Ascending aorta (tissue), 2 donors: ENCODE measurements around the gene RBM17. TPM values are rescaled to one million over a fixed set of nuclear protein-coding genes. Genes with fewer than 3 reads are reported as not detected.

ENCODE experiments used
- DNase-seq, 2 donors: peaks; one replicate each; pipeline ENCODE4 v3.0.0-alpha.2; 2019; ENCODE audit warnings: low spot score in 2 of 2
- H3K27ac ChIP-seq, 2 donors: fragments of 200-600 bp; sonication (generic); one replicate each; pipeline ENCODE4 v1.5.1; 2016 to 2017; ENCODE audit warnings: mild to moderate bottlenecking in 1 of 2
- H3K27me3 ChIP-seq: fragments of 200-600 bp; sonication (generic); one replicate; pipeline ENCODE4 v1.5.1; 2017
- H3K36me3 ChIP-seq, 2 donors: fragments of 200-600 bp; sonication (generic); one replicate each; pipeline ENCODE4 v1.5.1; 2016
- H3K4me1 ChIP-seq, 2 donors: fragments of 200-600 bp; sonication (generic); one replicate each; pipeline ENCODE4 v1.5.1; 2016 to 2017; ENCODE audit warnings: mild to moderate bottlenecking in 1 of 2
- H3K4me3 ChIP-seq, 2 donors: fragments of 200-600 bp; sonication (generic); one replicate each; pipeline ENCODE4 v1.5.1; 2016 to 2017; ENCODE audit warnings: mild to moderate bottlenecking in 1 of 2
- H3K9me3 ChIP-seq, 2 donors: fragments of 200-600 bp; sonication (generic); one replicate each; pipeline ENCODE4 v1.5.1; 2016
- intact Hi-C: fragments of 100-400 bp; cut with DNase I; formaldehyde crosslinking; loops from one replicate; pipeline ENCODE4 v1.15.1; 2023
- total RNA-seq: library from RNA; depleted of rRNA; stranded (reverse); fragments of >200 nt; gene quantifications from one replicate; pipeline ENCODE4 v1.1.0, GENCODE V29; 2016
- TF ChIP-seq, protein P1 (sequence below), 3 experiments: fragments of 200-600 bp in 2 of 3; fragments of 450-650 bp in 1 of 3; sonication (generic) in 2 of 3; IDR thresholded peaks; one replicate each; pipeline ENCODE4 v1.5.1; 2016 to 2019; ENCODE audit warnings: antibody characterized with exemption in 3 of 3, mild to moderate bottlenecking in 1 of 3, moderate library complexity in 1 of 3

The RBM17 gene
- total RNA-seq, 1 donor from 2014 or later: 22.7 TPM

DNA sequence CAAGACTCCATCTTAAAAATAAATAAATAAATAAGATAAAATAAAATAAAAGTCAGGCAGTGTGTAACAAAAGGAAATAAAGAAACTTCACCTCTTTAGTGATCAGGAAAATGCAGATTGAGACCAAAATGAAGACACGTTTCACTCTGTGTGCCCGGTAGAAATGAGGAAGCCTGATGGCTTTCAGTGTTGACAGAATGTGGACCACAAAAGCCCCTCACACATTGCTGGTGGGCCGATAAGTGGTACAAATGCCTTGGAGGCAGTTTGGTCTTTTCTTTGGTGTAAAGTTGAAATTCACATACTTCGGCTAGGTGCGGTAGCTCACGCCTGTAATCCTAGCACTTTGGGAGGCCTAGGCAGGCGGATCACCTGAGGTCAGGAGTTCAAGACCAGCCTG lies 69.4 kb downstream of the RBM17 start:
- Histone ChIP-seq H3K9me3 (no peaks in the 10 kb centered on the region), H3K36me3 (no peaks in the 10 kb centered on the region), H3K4me3 (no peak overlapping the region), H3K27me3 (no peaks in the 10 kb centered on the region), H3K4me1 (peaks cover 3 to 11% of the 10 kb centered on the region in 2 donors), H3K27ac (peak overlapping the region; percentile 85)
- TF ChIP-seq, protein P1, sequence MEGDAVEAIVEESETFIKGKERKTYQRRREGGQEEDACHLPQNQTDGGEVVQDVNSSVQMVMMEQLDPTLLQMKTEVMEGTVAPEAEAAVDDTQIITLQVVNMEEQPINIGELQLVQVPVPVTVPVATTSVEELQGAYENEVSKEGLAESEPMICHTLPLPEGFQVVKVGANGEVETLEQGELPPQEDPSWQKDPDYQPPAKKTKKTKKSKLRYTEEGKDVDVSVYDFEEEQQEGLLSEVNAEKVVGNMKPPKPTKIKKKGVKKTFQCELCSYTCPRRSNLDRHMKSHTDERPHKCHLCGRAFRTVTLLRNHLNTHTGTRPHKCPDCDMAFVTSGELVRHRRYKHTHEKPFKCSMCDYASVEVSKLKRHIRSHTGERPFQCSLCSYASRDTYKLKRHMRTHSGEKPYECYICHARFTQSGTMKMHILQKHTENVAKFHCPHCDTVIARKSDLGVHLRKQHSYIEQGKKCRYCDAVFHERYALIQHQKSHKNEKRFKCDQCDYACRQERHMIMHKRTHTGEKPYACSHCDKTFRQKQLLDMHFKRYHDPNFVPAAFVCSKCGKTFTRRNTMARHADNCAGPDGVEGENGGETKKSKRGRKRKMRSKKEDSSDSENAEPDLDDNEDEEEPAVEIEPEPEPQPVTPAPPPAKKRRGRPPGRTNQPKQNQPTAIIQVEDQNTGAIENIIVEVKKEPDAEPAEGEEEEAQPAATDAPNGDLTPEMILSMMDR (IDR thresholded peaks at IDR 0.05): no peak
- intact Hi-C loops: no loop called here
- DNase-seq: no peak

DNA sequence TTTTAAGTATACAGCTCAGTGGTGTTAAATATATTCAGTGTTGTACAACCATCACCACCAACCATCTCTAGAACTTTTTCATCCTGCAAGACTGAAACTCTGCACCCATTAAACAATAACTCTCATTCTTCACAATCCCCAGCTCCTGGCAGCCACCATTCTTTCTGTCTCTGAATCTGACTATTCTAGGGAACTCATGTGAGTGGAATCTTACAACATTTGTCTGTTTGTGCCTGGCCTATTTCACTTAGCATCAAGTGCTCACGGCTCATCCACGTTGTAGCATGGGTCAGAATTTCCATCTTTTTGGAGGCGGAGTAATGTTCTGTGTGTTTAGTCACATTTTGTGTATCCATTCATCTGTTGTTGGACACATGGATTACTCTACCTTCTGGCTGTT lies 73.1 kb downstream of the RBM17 start:
- Histone ChIP-seq H3K27me3 (no peaks in the 10 kb centered on the region), H3K9me3 (no peaks in the 10 kb centered on the region), H3K4me1 (peaks cover 3 to 22% of the 10 kb centered on the region in 2 donors), H3K4me3 (no peak overlapping the region), H3K36me3 (peaks cover 0 to 4% of the 10 kb centered on the region in 2 donors), H3K27ac (no peak overlapping the region)
- intact Hi-C loops: no loop called here
- DNase-seq: no peak
- TF ChIP-seq, protein P1 (IDR thresholded peaks at IDR 0.05): no peak

DNA sequence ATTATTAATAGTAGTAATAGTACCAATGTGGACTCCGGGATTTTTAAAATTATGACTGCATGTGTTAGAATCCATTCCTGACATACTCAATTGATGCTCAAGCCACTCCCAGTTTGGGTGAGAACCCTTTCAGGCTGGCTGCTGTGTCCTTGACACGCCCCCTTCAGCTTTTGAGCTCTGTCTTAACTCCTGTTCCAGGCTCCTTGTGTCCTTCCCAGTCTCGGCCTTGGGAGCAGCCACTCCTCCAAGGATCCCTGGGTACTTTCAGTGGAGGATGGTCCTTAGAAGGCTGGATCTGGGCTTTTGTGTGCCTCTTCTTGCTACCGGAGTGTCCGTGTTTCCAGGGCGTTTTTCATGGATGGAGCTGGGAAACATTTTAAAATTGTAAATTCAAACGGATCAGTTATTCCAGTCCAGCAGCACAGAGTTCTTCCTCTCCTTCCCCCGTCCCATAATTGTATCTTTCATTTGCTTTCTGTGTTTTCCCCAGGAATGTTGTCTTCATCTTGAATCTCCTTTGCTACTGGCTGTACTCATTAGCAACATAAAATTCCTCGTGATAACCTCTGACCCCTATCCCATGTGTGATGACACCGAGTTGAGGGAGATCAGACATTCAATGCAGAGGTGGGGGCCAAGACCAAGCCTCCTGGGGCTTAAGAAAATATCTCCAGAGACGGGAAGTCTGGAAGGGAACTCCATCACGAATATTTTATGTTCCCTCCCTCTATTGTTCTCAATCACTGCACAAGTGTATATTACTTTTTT lies 73.9 kb downstream of the RBM17 start:
- intact Hi-C loops: no loop called here
- H3K27me3 ChIP-seq: no peaks in the 10 kb centered on the region
- peaks cover 0 to 9% of the 10 kb centered on the region in 2 donors for H3K36me3 ChIP-seq
- no peak for DNase-seq
- H3K4me3 ChIP-seq: peak overlapping the region; percentile 72 to 87
- H3K27ac ChIP-seq: peak overlapping the region; percentile 88 to 91
- peaks cover 3 to 24% of the 10 kb centered on the region in 2 donors for H3K4me1 ChIP-seq
- TF ChIP-seq, protein P1 (IDR thresholded peaks at IDR 0.05): no peak
- no peaks in the 10 kb centered on the region for H3K9me3 ChIP-seq

DNA sequence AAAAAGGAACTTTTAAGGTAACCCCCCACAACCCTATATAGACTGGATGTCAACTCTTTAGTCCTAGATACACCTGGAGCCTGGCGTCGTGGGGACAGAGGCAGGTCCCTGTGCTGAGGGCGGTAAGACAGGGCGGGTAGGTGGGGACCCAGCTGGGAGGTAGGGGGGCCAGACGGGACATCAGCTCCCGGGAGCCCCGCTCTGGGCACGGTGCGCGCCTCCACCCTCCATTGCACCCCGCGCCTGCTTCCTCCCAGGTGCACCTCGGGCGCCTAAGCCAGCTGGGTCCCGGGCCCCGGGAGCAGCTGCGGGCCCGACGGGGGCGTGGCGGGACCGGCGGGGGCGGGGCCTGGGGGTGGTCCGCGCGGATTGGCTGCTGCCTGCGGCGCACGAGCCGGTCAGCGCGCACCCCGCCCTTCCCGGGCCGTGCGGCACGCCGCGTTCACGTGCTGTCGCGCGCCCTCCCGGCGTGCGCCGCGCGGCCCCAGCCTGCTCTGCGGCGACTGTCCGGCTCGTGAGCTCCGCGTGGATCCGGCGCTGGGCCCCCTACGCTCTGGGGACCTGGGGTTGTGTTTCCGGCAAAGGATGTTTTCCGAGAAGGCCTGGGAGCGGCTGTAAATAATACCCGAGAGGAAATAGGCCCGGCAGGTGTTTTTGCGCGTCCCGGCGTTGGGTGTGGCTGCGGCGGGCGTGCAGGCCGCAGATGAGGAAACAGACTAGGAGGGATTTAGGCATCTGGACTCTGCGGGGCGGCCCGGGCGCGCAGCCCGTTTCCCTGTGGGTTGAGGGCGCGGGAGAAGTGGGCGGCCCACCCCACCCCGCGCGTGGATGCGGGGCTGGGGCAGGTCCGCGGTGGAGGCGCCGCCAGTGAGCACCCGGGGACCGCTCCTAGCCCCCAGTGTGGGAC lies 74.8 kb downstream of the RBM17 start:
- no peaks in the 10 kb centered on the region for H3K27me3 ChIP-seq
- peak; percentile 58 to 91 for DNase-seq
- H3K4me3 ChIP-seq: peak overlapping the region; percentile 72 to 87
- peaks cover 0 to 17% of the 10 kb centered on the region in 2 donors for H3K4me1 ChIP-seq
- no peaks in the 10 kb centered on the region for H3K9me3 ChIP-seq
- H3K27ac ChIP-seq: peak overlapping the region; percentile 88 to 91
- TF ChIP-seq, protein P1 (IDR thresholded peaks at IDR 0.05): no peak
- peaks cover 0 to 9% of the 10 kb centered on the region in 2 donors for H3K36me3 ChIP-seq
- intact Hi-C loops: no loop called here

DNA sequence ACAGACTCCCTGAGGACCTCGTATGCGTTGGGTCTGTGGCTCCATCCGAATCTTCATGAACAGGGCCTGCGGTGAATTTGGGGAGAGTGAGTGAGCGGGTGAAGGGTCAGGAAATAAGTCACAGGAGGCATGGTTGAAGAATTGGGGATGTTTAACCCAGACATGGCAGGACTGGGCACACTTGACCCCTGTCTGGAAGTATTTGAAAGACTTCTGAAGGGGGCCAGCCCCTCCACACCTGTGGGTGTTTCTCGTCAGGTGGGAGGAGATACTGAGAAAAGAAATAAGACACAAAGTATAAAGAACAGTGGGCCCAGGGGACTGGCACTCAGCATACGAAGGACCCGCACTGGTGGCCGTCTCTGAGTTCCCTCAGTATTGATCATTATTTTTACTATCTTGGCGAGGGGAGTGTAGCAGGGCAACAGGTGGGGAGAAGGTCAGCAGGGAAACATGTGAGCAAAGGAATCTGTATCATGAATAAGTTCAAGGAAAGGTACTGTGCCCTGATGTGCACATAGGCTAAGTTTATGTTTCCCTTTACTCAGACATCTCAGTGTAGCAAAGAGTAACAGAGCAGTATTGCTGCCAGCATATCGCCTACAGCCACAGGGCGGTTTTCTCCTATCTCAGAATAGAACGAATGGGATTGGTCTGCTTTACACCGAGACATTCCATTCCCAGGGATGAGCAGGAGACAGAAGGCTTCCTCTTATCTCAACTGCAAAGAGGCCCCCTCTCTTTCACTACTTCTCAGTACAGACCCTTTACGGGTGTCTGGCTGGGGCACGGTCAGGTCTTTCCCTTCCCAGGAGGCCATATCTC lies 75.6 kb downstream of the RBM17 start:
- intact Hi-C loops: no loop called here
- peaks cover 0 to 17% of the 10 kb centered on the region in 2 donors for H3K4me1 ChIP-seq
- no peak for DNase-seq

More for the DNA sequence above, 75.6 kb downstream of the RBM17 start:
- Histone ChIP-seq H3K27ac (peak overlapping the region; percentile 88 to 91), H3K27me3 (no peaks in the 10 kb centered on the region), H3K36me3 (peaks cover 0 to 9% of the 10 kb centered on the region in 2 donors), H3K4me3 (peak overlapping the region; percentile 72 to 87), H3K9me3 (no peaks in the 10 kb centered on the region)
- TF ChIP-seq, protein P1 (IDR thresholded peaks at IDR 0.05): no peak
